Cardiac muscle cell (in vitro differentiated cells and primary cell): ENCODE data around the gene LSM12. TPM values are rescaled to one million over a fixed set of nuclear protein-coding genes. Genes with fewer than 3 reads are reported as not detected.
A peak's percentile ranks its signal among the peaks of the same experiment; 100 is the strongest.

Source experiments
- DNase-seq, 2 donors: peaks; one replicate each; pipeline versions ENCODE4 v3.0.0 to v3.0.0-alpha.2; 2010 to 2017; ENCODE audit warnings: low read depth in 1 of 2, low spot score in 1 of 2
- H3K27ac ChIP-seq: fragments of 200-600 bp; sonication (generic); 2 replicates; pipeline ENCODE4 v1.5.1; 2016
- H3K27me3 ChIP-seq: fragments of 200-600 bp; sonication (generic); 2 replicates; pipeline ENCODE4 v1.6.0; 2016; ENCODE audit warnings: control low read depth
- H3K36me3 ChIP-seq: fragments of 200-600 bp; sonication (generic); 2 replicates; pipeline ENCODE4 v1.5.1; 2016; ENCODE audit warnings: control low read depth
- H3K4me1 ChIP-seq: fragments of 200-600 bp; sonication (generic); 2 replicates; pipeline ENCODE4 v1.8.1; 2017; ENCODE audit warnings: low read depth, mild to moderate bottlenecking, mixed run types
- H3K4me3 ChIP-seq: fragments of 200-600 bp; sonication (generic); 2 replicates; pipeline ENCODE4 v1.5.1; 2016; ENCODE audit warnings: mild to moderate bottlenecking
- H3K9me3 ChIP-seq: fragments of 200-600 bp; sonication (generic); 2 replicates; pipeline ENCODE4 v1.5.1; 2017; ENCODE audit warnings: low read depth, mild to moderate bottlenecking, control low read depth
- CTCF ChIP-seq: IDR thresholded peaks from 2 replicates; pipeline ENCODE4 v1.5.1; 2012; ENCODE audit warnings: low read depth, mild to moderate bottlenecking, low read length
- polyA plus RNA-seq: library from polyadenylated mRNA; unstranded; fragments of >200 nt; fragmentation: Nextera tagmentation; extraction: Ambion mirVana; gene quantifications from 2 replicates; pipeline ENCODE4 v1.2.1, GENCODE V29; 2016
- total RNA-seq: library from RNA; depleted of rRNA; stranded (reverse); fragments of >200 nt; gene quantifications from 2 replicates; pipeline ENCODE4 v1.2.3, GENCODE V29; 2016

LSM12 gene
- total and polyA plus RNA-seq, 2 experiments from 2014 or later, result 31.0 to 46.5 TPM

- peaks cover 15% of the 10 kb centered on the region for H3K4me1 ChIP-seq
- DNase-seq, result peak; percentile 99
- no peaks in the 10 kb centered on the region for H3K9me3 ChIP-seq
- peak within 1 kb of the TSS; percentile 79 for H3K27ac ChIP-seq
- no peaks in the 10 kb centered on the region for H3K27me3 ChIP-seq
- TF ChIP-seq CTCF, result no peak
- H3K36me3 ChIP-seq, result peaks cover 4% of the 10 kb centered on the region
- peak within 1 kb of the TSS; percentile 40 for H3K4me3 ChIP-seq
Measured at GRCh38 chr17:44070455-44071197, 4.2 kb upstream of the LSM12 start, which contains the start of gene G6PC3. Gene G6PC3, plus strand, starts transcription at chr17:44070735. Its CDS starts 231 bp downstream, at chr17:44070966.

GRCh38 chr17:44069974-44070454, 3.5 kb upstream of the LSM12 start:
- peak overlapping the region; percentile 77 for H3K27ac ChIP-seq
- peak overlapping the region; percentile 31 for H3K4me3 ChIP-seq
- TF ChIP-seq CTCF, result no peak
- no peaks in the 10 kb centered on the region for H3K27me3 ChIP-seq
- peaks cover 15% of the 10 kb centered on the region for H3K4me1 ChIP-seq
- no peaks in the 10 kb centered on the region for H3K36me3 ChIP-seq
- H3K9me3 ChIP-seq, result no peaks in the 10 kb centered on the region
- DNase-seq, result peak in 1 of 2 donors; percentile 32

GRCh38 chr17:44067545-44067940, 1.1 kb upstream of the LSM12 start:
- Histone ChIP-seq H3K36me3 (peaks cover 8% of the 10 kb centered on the region), H3K27me3 (no peaks in the 10 kb centered on the region), H3K9me3 (no peaks in the 10 kb centered on the region), H3K4me3 (no peak overlapping the region), H3K4me1 (peaks cover 15% of the 10 kb centered on the region), H3K27ac (peak overlapping the region; percentile 99)
- no peak for DNase-seq
- TF ChIP-seq CTCF, result no peak

GRCh38 chr17:44065668-44066203, 735 bp downstream of the LSM12 start:
- H3K36me3 ChIP-seq, result peaks cover 14% of the 10 kb centered on the region
- DNase-seq, result no peak
- H3K27me3 ChIP-seq, result no peaks in the 10 kb centered on the region
- H3K4me3 ChIP-seq, result peak overlapping the region; percentile 82
- H3K27ac ChIP-seq, result peak overlapping the region; percentile 99
- H3K9me3 ChIP-seq, result no peaks in the 10 kb centered on the region
- H3K4me1 ChIP-seq, result peaks cover 5% of the 10 kb centered on the region
- TF ChIP-seq CTCF, result no peak

- Histone ChIP-seq H3K4me1 (peaks cover 6% of the 10 kb centered on the region), H3K27ac (peak overlapping the region; percentile 4), H3K27me3 (no peaks in the 10 kb centered on the region), H3K4me3 (no peak overlapping the region), H3K36me3 (peaks cover 20% of the 10 kb centered on the region), H3K9me3 (no peaks in the 10 kb centered on the region)
- DNase-seq, result no peak
- TF ChIP-seq CTCF, result no peak
Measured at GRCh38 chr17:44063704-44064639, 2.5 kb downstream of the LSM12 start.
